Stimulated activated effector memory CD8-positive, alpha-beta T cell treated with anti-CD3 and anti-CD28 coated beads, Interleukin-12 subunit alpha, Interleukin-12 subunit beta, amount 100 ng/mL, for 72 hours (primary cell): ENCODE results near the gene PRUNE2.
"Not testable (repeated sequence)": the region's sequence is repeated elsewhere in the genome, so short reads cannot be mapped to it uniquely, and the experiment has no call there.

Experiments used
- ATAC-seq: fragments of 150-1000 bp; cut with Tn5 transposase; 2 replicates; pipeline ENCODE4 v1.10.0; 2021
- DNase-seq, 2 donors: peaks; one replicate each; pipeline ENCODE4 v3.0.0; 2021 to 2022; ENCODE audit warnings: low spot score in 2 of 2
- H3K27ac Mint-ChIP-seq: one replicate; pipeline ENCODE4 v1.8.0; 2022; ENCODE audit warnings: mild to moderate bottlenecking, mixed read lengths
- H3K36me3 Mint-ChIP-seq: one replicate; pipeline ENCODE4 v1.8.0; 2022; ENCODE audit warnings: mild to moderate bottlenecking, mixed read lengths
- H3K4me1 Mint-ChIP-seq: one replicate; pipeline ENCODE4 v1.8.0; 2022; ENCODE audit warnings: mixed read lengths
- H3K4me3 Mint-ChIP-seq: one replicate; pipeline ENCODE4 v1.8.0; 2022; ENCODE audit warnings: mild to moderate bottlenecking, mixed read lengths
- H3K9me3 Mint-ChIP-seq: one replicate; pipeline ENCODE4 v1.8.0; 2022; ENCODE audit warnings: mixed read lengths

PRUNE2 gene

GRCh38 chr9:76887003-76887821, 18.7 kb downstream of the PRUNE2 start:
- Mint-ChIP-seq H3K4me1 (no peaks in the 10 kb centered on the region), H3K36me3 (no peaks in the 10 kb centered on the region), H3K27ac (no peak overlapping the region), H3K4me3 (no peak overlapping the region), H3K9me3 (no peaks in the 10 kb centered on the region)
- ATAC-seq (no peak), DNase-seq (no peak)

GRCh38 chr9:76886318-76886717, 19.6 kb downstream of the PRUNE2 start:
- H3K36me3 Mint-ChIP-seq: no peaks in the 10 kb centered on the region
- ATAC-seq: no peak
- no peaks in the 10 kb centered on the region for H3K9me3 Mint-ChIP-seq
- no peak overlapping the region for H3K4me3 Mint-ChIP-seq
- no peak for DNase-seq
- H3K27ac Mint-ChIP-seq: no peak overlapping the region
- no peaks in the 10 kb centered on the region for H3K4me1 Mint-ChIP-seq

GRCh38 chr9:76884823-76885222, 21.1 kb downstream of the PRUNE2 start:
- ATAC-seq: no peak
- no peaks in the 10 kb centered on the region for H3K9me3 Mint-ChIP-seq

DNA sequence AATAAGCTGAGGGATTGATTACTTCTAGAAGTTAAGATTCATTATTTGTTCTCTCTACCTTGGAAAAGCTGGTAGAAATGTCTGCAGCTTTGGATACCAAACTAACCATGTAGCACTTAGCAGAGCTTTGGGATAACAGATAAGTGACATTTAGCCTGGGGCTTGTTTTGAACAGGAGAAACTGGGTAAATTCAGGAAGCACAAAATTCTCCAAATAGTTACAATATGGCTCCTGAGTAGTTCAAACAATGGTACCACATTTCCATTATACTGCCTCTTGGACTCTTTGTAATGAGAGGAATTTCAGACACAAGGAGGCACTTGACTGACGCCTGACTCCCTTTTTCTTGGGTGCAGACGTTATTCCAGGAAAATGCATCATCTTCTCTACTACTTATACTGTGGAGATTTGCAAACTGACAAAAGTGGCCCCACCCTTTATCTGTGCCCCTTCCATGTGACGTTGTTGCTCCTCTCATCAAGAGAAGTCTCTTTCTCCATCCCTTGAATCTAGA, 22.5 kb downstream of the PRUNE2 start:
- ATAC-seq (no peak), DNase-seq (no peak)
- Mint-ChIP-seq H3K4me3 (no peak overlapping the region), H3K9me3 (no peaks in the 10 kb centered on the region), H3K4me1 (no peaks in the 10 kb centered on the region), H3K27ac (no peak overlapping the region), H3K36me3 (no peaks in the 10 kb centered on the region)

More at GRCh38 chr9:76884823-76885222, 21.1 kb downstream of the PRUNE2 start:
- H3K36me3 Mint-ChIP-seq: no peaks in the 10 kb centered on the region
- no peak for DNase-seq
- H3K27ac Mint-ChIP-seq: no peak overlapping the region
- no peak overlapping the region for H3K4me3 Mint-ChIP-seq
- H3K4me1 Mint-ChIP-seq: no peaks in the 10 kb centered on the region

- no peak overlapping the region for H3K27ac Mint-ChIP-seq
- DNase-seq: no peak
- no peaks in the 10 kb centered on the region for H3K9me3 Mint-ChIP-seq
- H3K36me3 Mint-ChIP-seq: no peaks in the 10 kb centered on the region
- no peaks in the 10 kb centered on the region for H3K4me1 Mint-ChIP-seq
- ATAC-seq: no peak
- no peak overlapping the region for H3K4me3 Mint-ChIP-seq
Observed at GRCh38 chr9:76882686-76883085, 23.2 kb downstream of the PRUNE2 start.

DNA sequence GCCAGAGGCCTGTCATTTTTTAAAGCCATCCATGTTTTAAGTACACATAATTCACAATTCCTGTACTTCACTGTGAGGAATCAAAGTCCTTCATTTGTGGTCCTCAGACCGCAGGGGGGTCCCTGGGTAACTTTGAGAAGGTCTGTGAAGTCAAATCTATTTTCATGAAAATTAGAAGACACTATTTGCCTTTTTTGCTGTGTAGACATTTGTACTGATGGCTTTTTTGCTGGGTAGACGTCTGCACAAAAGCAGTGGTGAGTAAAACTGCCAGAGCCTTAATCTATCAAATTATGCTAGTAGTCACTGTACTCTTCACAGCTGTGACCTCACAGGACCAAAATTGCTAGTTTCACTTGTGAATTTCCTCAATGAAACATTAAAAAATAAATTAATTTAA, 25.7 kb downstream of the PRUNE2 start:
- Mint-ChIP-seq H3K27ac (no peak overlapping the region), H3K36me3 (no peaks in the 10 kb centered on the region), H3K4me1 (no peaks in the 10 kb centered on the region), H3K9me3 (no peaks in the 10 kb centered on the region), H3K4me3 (no peak overlapping the region)
- no peak for DNase-seq
- ATAC-seq: no peak

DNA sequence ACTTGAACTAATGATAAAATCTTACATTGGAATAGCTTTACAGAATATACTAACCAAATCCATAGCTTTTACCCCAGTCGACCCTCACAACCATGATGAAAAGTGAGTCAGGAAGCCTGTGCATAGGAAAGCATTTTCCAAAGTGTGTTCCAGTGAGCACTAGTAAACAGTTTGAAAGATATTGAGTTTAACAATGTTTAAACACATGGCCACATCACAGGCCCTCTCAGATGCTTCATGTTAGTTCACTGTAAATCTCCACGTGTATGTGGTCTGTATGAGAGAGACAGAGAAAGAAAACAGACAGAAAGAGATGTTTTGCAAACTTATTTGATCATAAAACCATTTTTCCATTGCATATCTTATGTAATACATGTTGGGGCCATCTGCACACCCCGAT, 27.0 kb downstream of the PRUNE2 start:
- H3K4me1 Mint-ChIP-seq: no peaks in the 10 kb centered on the region
- ATAC-seq (no peak), DNase-seq (no peak)
- H3K9me3 Mint-ChIP-seq: no peaks in the 10 kb centered on the region
- H3K27ac Mint-ChIP-seq: no peak overlapping the region
- H3K36me3 Mint-ChIP-seq: no peaks in the 10 kb centered on the region
- no peak overlapping the region for H3K4me3 Mint-ChIP-seq

DNA sequence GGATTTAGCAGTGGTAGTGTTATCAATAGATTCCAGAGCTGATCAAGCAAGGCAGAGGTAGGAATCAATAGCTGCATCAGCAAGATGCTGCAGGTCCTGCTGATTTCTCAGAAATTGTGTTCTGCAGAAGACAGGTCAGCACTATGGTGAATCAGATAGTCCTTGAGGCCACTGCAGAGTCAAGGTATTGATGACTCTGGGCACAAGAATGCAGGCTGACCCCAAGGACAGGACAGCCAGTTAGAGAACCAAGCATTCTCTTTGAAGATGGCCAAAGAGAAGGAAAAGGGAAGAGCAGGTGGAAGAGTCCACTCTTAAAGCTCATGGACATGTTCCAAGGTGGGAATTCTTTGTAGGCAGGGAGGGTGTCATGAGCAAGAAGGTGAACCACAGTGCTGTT, 28.0 kb downstream of the PRUNE2 start:
- Mint-ChIP-seq H3K36me3 (no peaks in the 10 kb centered on the region), H3K4me1 (no peaks in the 10 kb centered on the region), H3K9me3 (no peaks in the 10 kb centered on the region), H3K4me3 (no peak overlapping the region), H3K27ac (no peak overlapping the region)
- ATAC-seq: no peak
- DNase-seq: no peak

- H3K27ac Mint-ChIP-seq: no peak overlapping the region
- DNase-seq: no peak
- no peaks in the 10 kb centered on the region for H3K4me1 Mint-ChIP-seq
- ATAC-seq: no peak
- no peaks in the 10 kb centered on the region for H3K36me3 Mint-ChIP-seq
- no peaks in the 10 kb centered on the region for H3K9me3 Mint-ChIP-seq
- no peak overlapping the region for H3K4me3 Mint-ChIP-seq
Observed at GRCh38 chr9:76876098-76876497, 29.8 kb downstream of the PRUNE2 start.

- H3K4me3 Mint-ChIP-seq: no peak overlapping the region
- DNase-seq (no peak), ATAC-seq (no peak)
- H3K9me3 Mint-ChIP-seq: no peaks in the 10 kb centered on the region
- H3K36me3 Mint-ChIP-seq: no peaks in the 10 kb centered on the region
- no peaks in the 10 kb centered on the region for H3K4me1 Mint-ChIP-seq
- H3K27ac Mint-ChIP-seq: no peak overlapping the region
Observed at GRCh38 chr9:76873821-76874220, 32.1 kb downstream of the PRUNE2 start.

GRCh38 chr9:76873056-76873792, 32.7 kb downstream of the PRUNE2 start:
- no peaks in the 10 kb centered on the region for H3K4me1 Mint-ChIP-seq
- H3K4me3 Mint-ChIP-seq: no peak overlapping the region
- H3K27ac Mint-ChIP-seq: no peak overlapping the region
- no peaks in the 10 kb centered on the region for H3K9me3 Mint-ChIP-seq
- ATAC-seq: no peak
- no peaks in the 10 kb centered on the region for H3K36me3 Mint-ChIP-seq
- DNase-seq: no peak

GRCh38 chr9:76868897-76869296, 37.0 kb downstream of the PRUNE2 start:
- H3K4me3 Mint-ChIP-seq: no peak overlapping the region
- H3K36me3 Mint-ChIP-seq: no peaks in the 10 kb centered on the region
- DNase-seq (no peak), ATAC-seq (no peak)
- H3K27ac Mint-ChIP-seq: no peak overlapping the region
- H3K9me3 Mint-ChIP-seq: peaks cover 4% of the 10 kb centered on the region
- H3K4me1 Mint-ChIP-seq: peaks cover 7% of the 10 kb centered on the region

DNA sequence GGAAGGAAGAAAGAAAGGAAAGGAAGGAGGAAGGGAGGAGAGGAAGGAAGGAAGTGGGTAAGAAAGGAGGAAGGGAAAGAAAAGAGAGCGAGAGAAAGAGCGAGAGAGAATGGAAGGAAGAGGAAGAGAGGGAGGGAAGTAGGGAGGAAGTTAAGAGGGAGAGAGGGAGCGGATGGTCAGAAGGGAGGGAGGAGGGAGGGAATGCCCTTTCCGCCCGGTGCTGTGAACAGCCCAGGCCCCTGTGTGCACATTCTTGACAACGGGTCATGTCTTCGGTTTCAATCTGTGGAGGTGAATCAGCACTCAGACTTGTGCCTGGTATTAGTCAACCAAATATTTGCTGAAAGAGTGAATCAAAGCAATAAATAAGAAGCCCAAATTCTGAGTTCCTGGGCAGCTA, 39.2 kb downstream of the PRUNE2 start:
- no peak overlapping the region for H3K4me3 Mint-ChIP-seq
- H3K9me3 Mint-ChIP-seq: peaks cover 4% of the 10 kb centered on the region
- H3K36me3 Mint-ChIP-seq: no peaks in the 10 kb centered on the region
- no peak overlapping the region for H3K27ac Mint-ChIP-seq
- peaks cover 7% of the 10 kb centered on the region for H3K4me1 Mint-ChIP-seq
- ATAC-seq (peak; percentile 56), DNase-seq (no peak)

DNA sequence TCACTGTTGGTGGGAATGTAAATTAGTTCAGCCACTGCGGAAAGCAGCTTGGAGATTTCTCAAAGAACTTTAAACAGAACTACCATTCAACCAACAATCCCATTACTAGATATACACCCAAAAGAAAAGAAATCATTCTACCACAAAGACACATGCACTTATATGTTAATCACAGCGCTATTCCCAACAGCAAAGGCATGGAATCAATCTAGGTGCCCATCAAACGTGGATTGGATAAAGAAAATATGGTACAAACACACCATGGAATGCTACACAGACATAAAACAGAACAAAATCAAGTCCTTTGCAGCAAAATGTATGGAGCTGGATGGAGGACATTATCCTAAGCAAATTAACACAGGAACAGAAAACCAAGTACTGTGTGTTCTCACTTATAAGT, 42.1 kb downstream of the PRUNE2 start:
- no peaks in the 10 kb centered on the region for H3K36me3 Mint-ChIP-seq
- peaks cover 4% of the 10 kb centered on the region for H3K9me3 Mint-ChIP-seq
- H3K4me3 Mint-ChIP-seq: no peak overlapping the region
- ATAC-seq: no peak
- peaks cover 7% of the 10 kb centered on the region for H3K4me1 Mint-ChIP-seq
- no peak overlapping the region for H3K27ac Mint-ChIP-seq
- no peak for DNase-seq

- H3K9me3 Mint-ChIP-seq: no peaks in the 10 kb centered on the region
- DNase-seq (no peak), ATAC-seq (no peak)
- H3K4me1 Mint-ChIP-seq: no peaks in the 10 kb centered on the region
- H3K27ac Mint-ChIP-seq: no peak overlapping the region
- no peaks in the 10 kb centered on the region for H3K36me3 Mint-ChIP-seq
- H3K4me3 Mint-ChIP-seq: no peak overlapping the region
Observed at GRCh38 chr9:76859860-76860259, 46.1 kb downstream of the PRUNE2 start.

- H3K36me3 Mint-ChIP-seq, DNase-seq, H3K4me1 Mint-ChIP-seq, H3K27ac Mint-ChIP-seq, H3K4me3 Mint-ChIP-seq, ATAC-seq, H3K9me3 Mint-ChIP-seq: not testable (repeated sequence)
Observed at GRCh38 chr9:76858248-76858647, 47.7 kb downstream of the PRUNE2 start.
